Measurements from ENCODE around the gene SH2B2. TPM values are rescaled to one million over a fixed set of nuclear protein-coding genes. Genes with fewer than 3 reads are reported as not detected.

The SH2B2 gene
- total RNA-seq, 1 experiment from 2014 or later, result 12.1 TPM

GRCh38 chr7:102280521-102280920, 6.1 kb upstream of the SH2B2 start:
- CTCF ChIA-PET, result interaction anchor here (0.5 to 0.6 kb wide), 2 partner anchors 137 to 141 kb away, joined by 3 to 4 read pairs; no protein-coding TSS in a partner anchor

GRCh38 chr7:102281785-102282184, 4.9 kb upstream of the SH2B2 start:
- no TSS peak for BruUV-seq (replicated peaks)
- Histone ChIP-seq H4K20me1 (ENCODE audit: insufficient read depth) (no peaks in the 10 kb centered on the region), H3K4me3 (no peak overlapping the region), H3K27ac (no peak overlapping the region), H3K9me2 (ENCODE audit: insufficient read depth) (no peaks in the 10 kb centered on the region), H3F3A (ENCODE audit: insufficient read depth, low read depth) (no peaks in the 10 kb centered on the region), H3K4me1 (replicated peaks; ENCODE audit: insufficient read depth) (no peaks in the 10 kb centered on the region), H3K4me2 (no peak overlapping the region), H3K79me2 (ENCODE audit: low read depth) (no peaks in the 10 kb centered on the region), H3K9me3 (ENCODE audit: insufficient read depth, low read depth) (no peaks in the 10 kb centered on the region), H3K27me3 (ENCODE audit: insufficient read depth, low read depth) (no peaks in the 10 kb centered on the region), H2AFZ (no peak overlapping the region), H3K36me3 (ENCODE audit: low read depth) (no peaks in the 10 kb centered on the region)
- CTCF ChIA-PET, result no interaction called here
- no peak for TF ChIP-seq EZH2 (IDR thresholded peaks at IDR 0.05; ENCODE audit: low read depth)
- DNase-seq, result no peak
- intact Hi-C loops (cut with micrococcal nuclease; ENCODE audit: unreplicated experiment), result no loop called here
- POLR2A ChIA-PET (ENCODE audit: unreplicated experiment), result no interaction called here

More at GRCh38 chr7:102280521-102280920, 6.1 kb upstream of the SH2B2 start:
- H3K79me2 ChIP-seq (ENCODE audit: low read depth), result no peaks in the 10 kb centered on the region
- H4K20me1 ChIP-seq (ENCODE audit: insufficient read depth), result no peaks in the 10 kb centered on the region
- H3K4me2 ChIP-seq, result no peak overlapping the region
- no peaks in the 10 kb centered on the region for H3K36me3 ChIP-seq (ENCODE audit: low read depth)
- DNase-seq, result no peak
- no peaks in the 10 kb centered on the region for H3K9me3 ChIP-seq (ENCODE audit: insufficient read depth, low read depth)
- H3K9me2 ChIP-seq (ENCODE audit: insufficient read depth), result no peaks in the 10 kb centered on the region
- no peak for TF ChIP-seq CTCF (conservative IDR thresholded peaks at IDR 0.05)
- TF ChIP-seq EZH2 (IDR thresholded peaks at IDR 0.05; ENCODE audit: low read depth), result no peak
- no peaks in the 10 kb centered on the region for H3K4me1 ChIP-seq (replicated peaks; ENCODE audit: insufficient read depth)
- no peak overlapping the region for H3K4me3 ChIP-seq
- no peak overlapping the region for H3K27ac ChIP-seq
- no TSS peak for BruUV-seq (replicated peaks)
- POLR2A ChIA-PET (ENCODE audit: unreplicated experiment), result no interaction called here
- intact Hi-C loops (cut with micrococcal nuclease; ENCODE audit: unreplicated experiment), result no loop called here
- H2AFZ ChIP-seq, result no peak overlapping the region
- H3F3A ChIP-seq (ENCODE audit: insufficient read depth, low read depth), result no peaks in the 10 kb centered on the region
- no peaks in the 10 kb centered on the region for H3K27me3 ChIP-seq (ENCODE audit: insufficient read depth, low read depth)

- no TSS peak for BruUV-seq (replicated peaks)
- Histone ChIP-seq H3F3A (ENCODE audit: insufficient read depth, low read depth) (no peaks in the 10 kb centered on the region), H3K27ac (no peak overlapping the region), H2AFZ (no peak overlapping the region), H3K36me3 (ENCODE audit: low read depth) (no peaks in the 10 kb centered on the region), H3K9me2 (ENCODE audit: insufficient read depth) (no peaks in the 10 kb centered on the region), H3K79me2 (ENCODE audit: low read depth) (no peaks in the 10 kb centered on the region), H3K4me3 (no peak overlapping the region), H4K20me1 (ENCODE audit: insufficient read depth) (no peaks in the 10 kb centered on the region), H3K4me2 (no peak overlapping the region), H3K4me1 (replicated peaks; ENCODE audit: insufficient read depth) (no peaks in the 10 kb centered on the region), H3K27me3 (ENCODE audit: insufficient read depth, low read depth) (no peaks in the 10 kb centered on the region), H3K9me3 (ENCODE audit: insufficient read depth, low read depth) (no peaks in the 10 kb centered on the region)
- CTCF ChIA-PET, result no interaction called here
- DNase-seq, result no peak
- no peak for TF ChIP-seq CTCF (conservative IDR thresholded peaks at IDR 0.05)
- TF ChIP-seq EZH2 (IDR thresholded peaks at IDR 0.05; ENCODE audit: low read depth), result no peak
- POLR2A ChIA-PET (ENCODE audit: unreplicated experiment), result no interaction called here
- intact Hi-C loops (cut with micrococcal nuclease; ENCODE audit: unreplicated experiment), result no loop called here
Observed at GRCh38 chr7:102282465-102283362, 4.0 kb upstream of the SH2B2 start.

Data from PC-9 (cell line).